Spleen (tissue), 11 donors: Measurements from ENCODE around the gene ANO4. TPM values are rescaled to one million over a fixed set of nuclear protein-coding genes. Genes with fewer than 3 reads are reported as not detected.
"Not testable (repeated sequence)": the region's sequence is repeated elsewhere in the genome, so short reads cannot be mapped to it uniquely, and the experiment has no call there.

Experiments
- DNase-seq: peaks from one replicate; pipeline ENCODE4 v3.0.0-alpha.2; 2020
- H3K27ac ChIP-seq, 8 donors: fragments of 200-600 bp; sonication (generic) in 7 of 8; 1 replicate in 4 of 8; 2 replicates in 4 of 8; pipeline versions ENCODE4 v1.5.0 to v1.8.0; 2016 to 2021; ENCODE audit warnings: inconsistent platforms in 4 of 8, mild to moderate bottlenecking in 4 of 8, moderate library complexity in 1 of 8
- H3K27me3 ChIP-seq, 7 donors: fragments of 200-600 bp; sonication (generic) in 6 of 7; replicated peaks in 1 of 7; 1 replicate in 4 of 7; 2 replicates in 3 of 7; pipeline versions ENCODE4 v1.5.0 to v1.8.0; 2016 to 2021; ENCODE audit warnings: inconsistent platforms in 3 of 7, mild to moderate bottlenecking in 1 of 7
- H3K36me3 ChIP-seq, 6 donors: fragments of 200-600 bp; sonication (generic) in 5 of 6; 1 replicate in 4 of 6; 2 replicates in 2 of 6; pipeline versions ENCODE4 v1.5.0 to v1.8.0; 2016 to 2021; ENCODE audit warnings: inconsistent platforms in 2 of 6
- H3K4me1 ChIP-seq, 6 donors: fragments of 200-600 bp; sonication (generic) in 5 of 6; 1 replicate in 3 of 6; 2 replicates in 3 of 6; pipeline versions ENCODE4 v1.5.0 to v1.8.0; 2016 to 2021; ENCODE audit warnings: inconsistent platforms in 3 of 6
- H3K4me3 ChIP-seq, 8 donors: fragments of 200-600 bp; sonication (generic) in 7 of 8; 1 replicate in 4 of 8; 2 replicates in 4 of 8; pipeline versions ENCODE4 v1.5.0 to v1.8.0; 2016 to 2021; ENCODE audit warnings: inconsistent platforms in 4 of 8, mild to moderate bottlenecking in 4 of 8, moderate library complexity in 2 of 8
- H3K9me3 ChIP-seq, 8 donors: fragments of 200-600 bp; sonication (generic) in 7 of 8; 1 replicate in 4 of 8; 2 replicates in 4 of 8; pipeline versions ENCODE4 v1.5.0 to v1.8.0; 2016 to 2021; ENCODE audit warnings: inconsistent platforms in 4 of 8
- POLR2A ChIP-seq, 3 donors: fragments of 450-650 bp; IDR thresholded peaks; one replicate each; pipeline ENCODE4 v1.5.1; 2017; ENCODE audit warnings: antibody characterized with exemption in 3 of 3, mild to moderate bottlenecking in 1 of 3
- POLR2AphosphoS5 ChIP-seq, 3 donors: sonication (generic); formaldehyde crosslinking; IDR thresholded peaks; one replicate each; pipeline ENCODE4 v1.5.1; 2017; ENCODE audit warnings: antibody characterized with exemption in 3 of 3
- WGBS, 5 donors: extraction: QIAGEN DNeasy Blood & Tissue Kit in 3 of 5; methylation state at CpG; one replicate each; pipeline versions ENCODE4 v1.1.5 to v1.1.7; 2013 to 2018; 5-methylcytosine and 5-hydroxymethylcytosine counted together
- intact Hi-C: fragments of 100-400 bp; cut with DNase I; formaldehyde crosslinking; loops from one replicate; pipeline ENCODE4 v1.15.0; 2023; ENCODE audit warnings: low total_unique reads
- polyA plus RNA-seq, 3 donors: library from polyadenylated mRNA; stranded (reverse); fragments of 200-250 nt; gene quantifications; one replicate each; pipeline ENCODE4 v1.2.1, GENCODE V29; 2013
- total RNA-seq, 7 donors: library from RNA; depleted of rRNA in 3 of 7; stranded (reverse); fragments of >200 nt in 3 of 7; fragmentation: NEBNext Ultra II Directional in 4 of 7; extraction: Animal tissue kit (Norgen Biotek cat#: 25700) in 4 of 7; gene quantifications; one replicate each; pipeline versions ENCODE4 v1.1.0 to v1.2.1, GENCODE V29; 2016 to 2021
- TF ChIP-seq, protein P1 (sequence below), 11 experiments: fragments of 200-600 bp in 7 of 11; fragments of 450-650 bp in 4 of 11; sonication (generic) in 4 of 11; IDR thresholded peaks in 8 of 11; conservative IDR thresholded peaks in 3 of 11; 1 replicate in 7 of 11; 2 replicates in 4 of 11; pipeline versions ENCODE4 v1.4.0 to v1.8.0; 2016 to 2021; ENCODE audit warnings: antibody characterized with exemption in 11 of 11, inconsistent platforms in 4 of 11, mild to moderate bottlenecking in 1 of 11
- donor health status: healthy with polysubstance abuse.
- donor health status: DM: no; HTN: no; CAD: no; lungs with moderate emphysema.
- donor health status: DM: no; HTN: no; CAD: no.
- donor health status: Bipolar disorder and iron deficiency.
- donor health status: healthy.
- donor health status: DM: no; HTN: no; CAD: no.
- donor health status: DM: yes; HTN: yes; CAD: no.

Gene ANO4
- total and polyA plus RNA-seq, 10 donors: 0.42 TPM; not detected in 9

DNA sequence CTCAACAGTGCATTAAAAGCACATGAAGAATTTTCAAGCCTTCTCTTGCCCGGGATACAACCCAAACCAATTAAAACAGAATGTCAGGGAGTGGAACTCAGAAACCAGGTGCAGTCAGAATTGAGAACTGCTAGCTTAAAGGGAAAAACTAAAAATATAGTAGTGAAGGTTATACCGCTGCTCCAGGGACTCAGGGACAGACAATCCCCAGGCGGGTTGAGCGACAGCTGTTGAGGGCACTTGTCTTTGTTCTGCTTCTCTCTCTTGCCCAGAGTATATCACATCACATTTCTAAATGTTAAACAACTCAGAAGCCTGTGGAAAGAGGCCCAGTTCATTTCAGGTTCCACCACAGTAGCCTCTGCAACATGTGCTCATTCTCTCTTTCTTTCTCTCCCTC is 322.3 kb downstream of the ANO4 start:
- DNase-seq: no peak
- intact Hi-C loops: no loop called here
- Histone ChIP-seq H3K36me3 (no peaks in the 10 kb centered on the region), H3K9me3 (peaks cover 0 to 19% (median 2%) of the 10 kb centered on the region in 8 donors), H3K27me3 (no peaks in the 10 kb centered on the region), H3K27ac (no peak overlapping the region), H3K4me3 (no peak overlapping the region), H3K4me1 (no peaks in the 10 kb centered on the region)
- WGBS, 5 donors: 79 to 92% (median 84%) methylated on average over 4 of the region's 4 CpGs
- TF ChIP-seq POLR2A (IDR thresholded peaks at IDR 0.05) (no peak), POLR2AphosphoS5 (IDR thresholded peaks at IDR 0.05) (no peak)
- TF ChIP-seq, protein P1, sequence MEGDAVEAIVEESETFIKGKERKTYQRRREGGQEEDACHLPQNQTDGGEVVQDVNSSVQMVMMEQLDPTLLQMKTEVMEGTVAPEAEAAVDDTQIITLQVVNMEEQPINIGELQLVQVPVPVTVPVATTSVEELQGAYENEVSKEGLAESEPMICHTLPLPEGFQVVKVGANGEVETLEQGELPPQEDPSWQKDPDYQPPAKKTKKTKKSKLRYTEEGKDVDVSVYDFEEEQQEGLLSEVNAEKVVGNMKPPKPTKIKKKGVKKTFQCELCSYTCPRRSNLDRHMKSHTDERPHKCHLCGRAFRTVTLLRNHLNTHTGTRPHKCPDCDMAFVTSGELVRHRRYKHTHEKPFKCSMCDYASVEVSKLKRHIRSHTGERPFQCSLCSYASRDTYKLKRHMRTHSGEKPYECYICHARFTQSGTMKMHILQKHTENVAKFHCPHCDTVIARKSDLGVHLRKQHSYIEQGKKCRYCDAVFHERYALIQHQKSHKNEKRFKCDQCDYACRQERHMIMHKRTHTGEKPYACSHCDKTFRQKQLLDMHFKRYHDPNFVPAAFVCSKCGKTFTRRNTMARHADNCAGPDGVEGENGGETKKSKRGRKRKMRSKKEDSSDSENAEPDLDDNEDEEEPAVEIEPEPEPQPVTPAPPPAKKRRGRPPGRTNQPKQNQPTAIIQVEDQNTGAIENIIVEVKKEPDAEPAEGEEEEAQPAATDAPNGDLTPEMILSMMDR (IDR thresholded peaks at IDR 0.05 in 8 of 11, conservative IDR thresholded peaks at IDR 0.05 in 3 of 11): no peak

DNA sequence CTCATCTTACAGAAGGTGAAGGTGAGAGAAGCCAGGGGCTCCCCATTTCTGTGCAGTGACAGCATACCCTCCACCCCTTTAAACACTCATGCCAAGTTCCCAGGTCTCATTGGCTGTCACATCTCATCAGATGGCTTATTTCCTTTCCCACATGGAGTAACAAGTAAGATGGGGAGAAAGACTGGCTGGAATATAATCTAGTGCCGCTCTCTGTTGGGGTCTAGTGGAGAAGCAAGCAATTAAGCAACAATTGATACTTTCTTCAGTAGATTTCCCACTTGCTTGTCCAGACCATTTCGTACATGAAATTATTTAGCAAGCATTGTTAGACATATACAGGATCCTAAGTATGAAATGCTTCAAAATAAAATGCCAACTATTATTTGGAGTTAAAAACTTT is 323.3 kb downstream of the ANO4 start:
- no peak for DNase-seq
- Histone ChIP-seq H3K4me3 (no peak overlapping the region), H3K27ac (no peak overlapping the region), H3K9me3 (peaks cover 0 to 19% (median 2%) of the 10 kb centered on the region in 8 donors), H3K4me1 (no peaks in the 10 kb centered on the region), H3K27me3 (no peaks in the 10 kb centered on the region), H3K36me3 (no peaks in the 10 kb centered on the region)
- WGBS, 5 donors: 72 to 88% (median 80%) methylated on average over 2 of the region's 2 CpGs
- intact Hi-C loops: no loop called here
- TF ChIP-seq POLR2AphosphoS5 (IDR thresholded peaks at IDR 0.05): no peak
- TF ChIP-seq POLR2A (IDR thresholded peaks at IDR 0.05): no peak
- TF ChIP-seq, protein P1 (IDR thresholded peaks at IDR 0.05 in 8 of 11, conservative IDR thresholded peaks at IDR 0.05 in 3 of 11): no peak

DNA sequence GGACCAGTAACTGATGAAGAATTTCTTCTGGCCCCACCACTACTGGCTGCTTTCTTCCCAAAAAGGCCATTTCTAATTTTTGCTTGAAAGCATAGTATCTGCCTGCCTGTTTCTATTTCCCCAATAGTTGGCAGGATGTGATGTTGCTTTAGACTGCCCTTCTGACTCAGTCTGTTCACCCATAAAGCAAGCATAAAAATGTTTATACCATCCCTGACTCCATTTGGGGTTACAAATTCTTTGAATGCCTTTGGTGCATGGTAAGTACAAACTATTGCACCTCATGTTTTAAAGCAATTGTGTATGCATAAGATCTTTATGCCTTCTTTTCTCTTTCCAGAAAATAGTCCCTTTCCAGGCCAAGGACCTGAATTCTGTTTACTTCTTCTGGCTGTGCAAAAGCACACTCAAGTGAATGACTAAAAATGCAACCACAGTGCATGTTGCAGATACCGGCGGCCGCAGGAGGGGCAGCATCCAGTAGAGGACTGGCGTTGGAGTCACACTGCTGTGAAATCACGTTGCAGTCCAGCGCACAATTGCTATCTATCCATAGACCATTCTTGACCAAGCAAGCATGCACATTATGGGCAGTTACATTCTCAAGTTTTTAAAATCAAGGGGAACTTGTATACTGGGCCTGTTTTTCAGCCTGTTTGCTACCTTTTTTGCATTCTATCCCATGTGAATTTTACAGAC is 333.1 kb downstream of the ANO4 start:
- H3K27ac ChIP-seq: no peak overlapping the region
- TF ChIP-seq, protein P1 (IDR thresholded peaks at IDR 0.05 in 8 of 11, conservative IDR thresholded peaks at IDR 0.05 in 3 of 11): no peak
- TF ChIP-seq POLR2AphosphoS5 (IDR thresholded peaks at IDR 0.05) (no peak), POLR2A (IDR thresholded peaks at IDR 0.05) (no peak)
- no peaks in the 10 kb centered on the region for H3K27me3 ChIP-seq
- H3K36me3 ChIP-seq: no peaks in the 10 kb centered on the region
- peaks cover 0 to 10% (median 0%) of the 10 kb centered on the region in 8 donors for H3K9me3 ChIP-seq
- intact Hi-C loops: no loop called here
- H3K4me3 ChIP-seq: no peak overlapping the region
- WGBS, 5 donors: 89 to 94% (median 90%) methylated on average over 6 of the region's 6 CpGs
- no peaks in the 10 kb centered on the region for H3K4me1 ChIP-seq
- no peak for DNase-seq

DNA sequence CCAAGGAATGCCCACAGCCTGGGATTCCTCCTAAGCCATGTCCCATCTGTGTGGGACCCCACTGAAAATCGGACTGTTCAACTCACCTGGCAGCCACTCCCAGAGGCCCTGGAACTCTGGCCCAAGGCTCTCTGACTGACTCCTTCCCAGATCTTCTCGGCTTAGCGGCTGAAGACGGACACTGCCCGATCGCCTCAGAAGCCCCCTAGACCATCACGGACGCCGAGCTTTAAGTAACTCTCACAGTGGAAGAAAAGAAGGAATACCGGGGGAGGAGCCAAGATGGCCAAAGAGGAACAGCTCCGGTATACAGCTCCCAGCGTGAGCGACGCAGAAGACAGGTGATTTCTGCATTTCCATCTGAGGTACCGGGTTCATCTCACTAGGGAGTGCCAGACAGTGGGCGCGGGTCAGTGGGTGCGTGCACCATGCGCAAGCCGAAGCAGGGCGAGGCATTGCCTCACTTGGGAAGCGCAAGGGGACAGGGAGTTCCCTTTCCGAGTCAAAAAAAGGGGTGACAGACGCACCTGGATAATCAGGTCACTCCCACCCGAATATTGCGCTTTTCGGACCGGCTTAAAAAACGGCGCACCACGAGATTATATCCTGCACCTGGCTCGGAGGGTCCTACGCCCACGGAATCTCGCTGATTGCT is 351.3 kb downstream of the ANO4 start:
- H3K4me3 ChIP-seq, H3K27me3 ChIP-seq, H3K27ac ChIP-seq, DNase-seq, H3K4me1 ChIP-seq, H3K36me3 ChIP-seq, intact Hi-C loops, H3K9me3 ChIP-seq: not testable (repeated sequence)
- 90 to 94% (median 91%) methylated on average over 32 to 35 of the region's 35 CpGs for WGBS, 5 donors
